ENCODE data around the gene TFAM. TPM values are rescaled to one million over a fixed set of nuclear protein-coding genes. Genes with fewer than 3 reads are reported as not detected.

Gene TFAM
- total RNA-seq (69.9 TPM), polyA plus RNA-seq (15.0 TPM)
- long read RNA-seq, donor 1, partial matches to known transcripts, result 0 of 1 reads
- long read RNA-seq, donor 1, other reads (novel, unspliced or antisense), result 0 of 1 reads
- long read RNA-seq, donor 2, result 0 reads
- long read RNA-seq, donor 3, full-length matches to known transcripts, result 26 of 133 reads
- long read RNA-seq, donor 3, partial matches to known transcripts, result 107 of 133 reads
- long read RNA-seq, donor 3, other reads (novel, unspliced or antisense), result 0 of 133 reads
- long read RNA-seq, donor 4, full-length matches to known transcripts, result 2 of 36 reads
- long read RNA-seq, donor 4, partial matches to known transcripts, result 34 of 36 reads
- long read RNA-seq, donor 4, other reads (novel, unspliced or antisense), result 0 of 36 reads
- long read RNA-seq, donor 5, full-length matches to known transcripts, result 26 of 93 reads
- long read RNA-seq, donor 5, partial matches to known transcripts, result 67 of 93 reads
- long read RNA-seq, donor 5, other reads (novel, unspliced or antisense), result 0 of 93 reads
- long read RNA-seq, donor 6, full-length matches to known transcripts, result 7 of 31 reads
- long read RNA-seq, donor 6, partial matches to known transcripts, result 24 of 31 reads
- long read RNA-seq, donor 6, other reads (novel, unspliced or antisense), result 0 of 31 reads
- long read RNA-seq, donor 7, full-length matches to known transcripts, result 23 of 43 reads
- long read RNA-seq, donor 7, partial matches to known transcripts, result 20 of 43 reads
- long read RNA-seq, donor 7, other reads (novel, unspliced or antisense), result 0 of 43 reads
- long read RNA-seq, donor 8, full-length matches to known transcripts, result 7 of 39 reads
- long read RNA-seq, donor 8, partial matches to known transcripts, result 32 of 39 reads
- long read RNA-seq, donor 8, other reads (novel, unspliced or antisense), result 0 of 39 reads
- long read RNA-seq, donor 9, full-length matches to known transcripts, result 8 of 40 reads
- long read RNA-seq, donor 9, partial matches to known transcripts, result 32 of 40 reads
- long read RNA-seq, donor 9, other reads (novel, unspliced or antisense), result 0 of 40 reads
- long read RNA-seq, donor 10, full-length matches to known transcripts, result 5 of 28 reads
- long read RNA-seq, donor 10, partial matches to known transcripts, result 23 of 28 reads
- long read RNA-seq, donor 10, other reads (novel, unspliced or antisense), result 0 of 28 reads

DNA sequence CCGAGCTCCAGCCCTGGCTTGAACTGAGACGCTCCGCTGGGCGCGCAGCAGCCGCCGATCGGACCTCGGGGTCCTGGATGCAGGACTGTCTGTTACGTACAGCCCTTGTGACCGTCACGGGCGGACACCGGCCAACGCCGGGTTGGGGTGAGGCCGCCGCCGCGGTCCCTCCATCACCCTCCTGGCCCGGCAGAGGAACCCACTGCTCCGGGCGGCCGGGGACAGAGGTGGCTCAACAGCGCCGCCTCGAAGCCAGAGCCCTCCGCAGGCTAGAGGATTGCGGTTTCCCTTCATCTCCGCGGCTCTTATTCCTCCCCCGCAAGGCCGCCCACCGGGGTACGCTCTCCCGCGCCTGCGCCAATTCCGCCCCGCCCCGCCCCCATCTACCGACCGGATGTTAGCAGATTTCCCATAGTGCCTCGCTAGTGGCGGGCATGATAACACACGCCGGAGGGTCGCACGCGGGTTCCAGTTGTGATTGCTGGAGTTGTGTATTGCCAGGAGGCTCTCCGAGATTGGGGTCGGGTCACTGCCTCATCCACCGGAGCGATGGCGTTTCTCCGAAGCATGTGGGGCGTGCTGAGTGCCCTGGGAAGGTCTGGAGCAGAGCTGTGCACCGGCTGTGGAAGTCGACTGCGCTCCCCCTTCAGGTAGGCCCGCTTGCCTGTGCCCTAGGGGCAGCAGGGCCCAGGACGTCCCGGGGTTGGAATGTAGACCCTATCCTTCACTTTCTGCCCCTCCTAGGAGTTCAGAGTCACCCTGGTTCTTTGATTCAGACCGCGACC lies at the start of gene TFAM:
TFAM (plus strand) TSS at position 412 of the 785 bp plus-strand sequence; CDS start at position 550, 138 bp downstream.
- Histone ChIP-seq H3K36me3 (ENCODE audit: control insufficient read depth in 2 of 2, insufficient read depth in 2 of 2, low read length in 1 of 2) (peaks cover 7 to 27% of the 10 kb centered on the region in 2 donors), H3K9me3 (ENCODE audit: control insufficient read depth in 2 of 2, insufficient read depth in 1 of 2, low read length in 1 of 2) (no peaks in the 10 kb centered on the region), H3K4me1 (ENCODE audit: control insufficient read depth in 2 of 2, insufficient read depth in 2 of 2, low read length in 2 of 2) (peaks cover 14 to 17% of the 10 kb centered on the region in 2 donors), H3K4me3 (ENCODE audit: low read length in 2 of 2) (peak within 1 kb of the TSS; percentile 75 to 91), H3K27ac (ENCODE audit: low read depth in 1 of 2, low read length in 1 of 2) (peak within 1 kb of the TSS; percentile 69 to 89), H3K27me3 (ENCODE audit: control insufficient read depth in 2 of 2, insufficient read depth in 1 of 2, low read length in 1 of 2) (no peaks in the 10 kb centered on the region)
- DNase-seq (ENCODE audit: low read depth in 6 of 9, low spot score in 9 of 9), result peak; percentile 61 to 95 (median 90)
- WGBS, result under 1% methylated on average over 65 of the region's 65 CpGs

DNA sequence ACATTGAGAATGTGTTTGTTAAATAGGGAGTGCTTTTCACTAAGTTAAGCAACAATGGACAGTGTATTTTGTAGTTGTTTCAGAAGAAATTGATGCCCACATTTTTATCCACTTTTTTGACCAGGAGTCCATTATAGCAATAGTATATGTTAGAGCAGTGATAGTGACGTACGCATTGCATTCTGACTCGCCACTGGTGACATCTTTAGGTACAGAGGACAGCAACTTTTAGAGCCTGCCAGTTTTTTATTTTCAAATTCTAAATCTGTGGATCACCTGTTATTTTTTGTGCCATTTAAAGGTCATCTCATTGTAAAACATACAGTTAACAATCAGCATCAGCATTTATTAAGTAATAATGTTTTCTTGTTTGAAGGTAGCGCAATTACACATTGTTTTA lies 49.0 kb upstream of the TFAM start:
- no peak overlapping the region for H3K27ac ChIP-seq (ENCODE audit: low read depth in 1 of 2, low read length in 1 of 2)
- peaks cover 0 to 6% of the 10 kb centered on the region in 2 donors for H3K27me3 ChIP-seq (ENCODE audit: control insufficient read depth in 2 of 2, insufficient read depth in 1 of 2, low read length in 1 of 2)
- peak overlapping the region in 1 of 2 donors; percentile 73 for H3K4me3 ChIP-seq (ENCODE audit: low read length in 2 of 2)
- no peaks in the 10 kb centered on the region for H3K36me3 ChIP-seq (ENCODE audit: control insufficient read depth in 2 of 2, insufficient read depth in 2 of 2, low read length in 1 of 2)
- H3K9me3 ChIP-seq (ENCODE audit: control insufficient read depth in 2 of 2, insufficient read depth in 1 of 2, low read length in 1 of 2), result peaks cover 0 to 1% of the 10 kb centered on the region in 2 donors
- DNase-seq (ENCODE audit: low read depth in 6 of 9, low spot score in 9 of 9), result no peak
- H3K4me1 ChIP-seq (ENCODE audit: control insufficient read depth in 2 of 2, insufficient read depth in 2 of 2, low read length in 2 of 2), result peaks cover 0 to 11% of the 10 kb centered on the region in 2 donors
- 97% methylated on average over 4 of the region's 4 CpGs for WGBS

DNA sequence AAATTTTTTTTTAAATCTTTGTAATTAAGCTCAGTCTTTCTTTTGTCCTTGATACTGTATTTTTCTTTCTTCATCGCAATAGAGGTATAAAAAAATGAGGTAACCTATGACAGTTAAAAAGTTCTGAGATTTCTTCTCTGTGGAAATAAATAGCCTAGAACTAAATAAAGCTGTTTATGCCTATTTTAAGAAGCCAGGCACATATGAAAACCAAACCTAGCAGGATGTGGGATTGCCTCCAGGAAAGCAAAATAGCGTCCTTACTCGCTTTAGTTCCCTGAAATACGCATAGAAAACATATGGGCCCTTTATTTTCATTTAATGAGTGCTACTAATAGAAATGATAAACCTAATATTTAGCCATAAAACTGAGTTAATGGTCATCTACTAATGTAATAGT lies 43.8 kb upstream of the TFAM start:
- H3K27me3 ChIP-seq (ENCODE audit: control insufficient read depth in 2 of 2, insufficient read depth in 1 of 2, low read length in 1 of 2), result no peaks in the 10 kb centered on the region
- 69% methylated on average over 4 of the region's 4 CpGs for WGBS
- H3K4me3 ChIP-seq (ENCODE audit: low read length in 2 of 2), result no peak overlapping the region
- H3K4me1 ChIP-seq (ENCODE audit: control insufficient read depth in 2 of 2, insufficient read depth in 2 of 2, low read length in 2 of 2), result no peaks in the 10 kb centered on the region
- DNase-seq (ENCODE audit: low read depth in 6 of 9, low spot score in 9 of 9), result no peak
- H3K9me3 ChIP-seq (ENCODE audit: control insufficient read depth in 2 of 2, insufficient read depth in 1 of 2, low read length in 1 of 2), result no peaks in the 10 kb centered on the region
- no peak overlapping the region for H3K27ac ChIP-seq (ENCODE audit: low read depth in 1 of 2, low read length in 1 of 2)
- no peaks in the 10 kb centered on the region for H3K36me3 ChIP-seq (ENCODE audit: control insufficient read depth in 2 of 2, insufficient read depth in 2 of 2, low read length in 1 of 2)

DNA sequence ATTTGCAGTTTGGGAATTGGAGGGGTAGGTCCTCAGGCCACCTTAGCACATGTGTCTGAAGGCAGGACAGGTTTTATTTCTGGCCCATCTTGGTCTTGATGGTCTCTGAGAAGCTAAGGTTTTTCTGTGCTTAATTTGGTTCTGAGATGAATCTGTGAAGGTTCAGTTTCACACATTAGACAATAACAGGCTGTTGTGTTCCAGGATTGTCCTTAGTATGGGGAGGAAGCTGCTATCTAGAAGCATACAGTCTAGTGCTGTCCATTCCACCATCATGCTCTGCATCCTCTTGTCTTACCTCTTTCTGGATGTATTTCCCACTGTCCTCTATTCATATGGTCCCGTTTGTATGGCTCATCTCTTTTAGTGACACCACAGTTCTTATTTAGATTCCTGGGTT lies 43.3 kb upstream of the TFAM start:
- H3K4me1 ChIP-seq (ENCODE audit: control insufficient read depth in 2 of 2, insufficient read depth in 2 of 2, low read length in 2 of 2), result no peaks in the 10 kb centered on the region
- H3K9me3 ChIP-seq (ENCODE audit: control insufficient read depth in 2 of 2, insufficient read depth in 1 of 2, low read length in 1 of 2), result no peaks in the 10 kb centered on the region
- 100% methylated on average over 1 of the region's 1 CpG for WGBS
- H3K27me3 ChIP-seq (ENCODE audit: control insufficient read depth in 2 of 2, insufficient read depth in 1 of 2, low read length in 1 of 2), result no peaks in the 10 kb centered on the region
- no peaks in the 10 kb centered on the region for H3K36me3 ChIP-seq (ENCODE audit: control insufficient read depth in 2 of 2, insufficient read depth in 2 of 2, low read length in 1 of 2)
- DNase-seq (ENCODE audit: low read depth in 6 of 9, low spot score in 9 of 9), result no peak
- H3K27ac ChIP-seq (ENCODE audit: low read depth in 1 of 2, low read length in 1 of 2), result no peak overlapping the region
- no peak overlapping the region for H3K4me3 ChIP-seq (ENCODE audit: low read length in 2 of 2)

DNA sequence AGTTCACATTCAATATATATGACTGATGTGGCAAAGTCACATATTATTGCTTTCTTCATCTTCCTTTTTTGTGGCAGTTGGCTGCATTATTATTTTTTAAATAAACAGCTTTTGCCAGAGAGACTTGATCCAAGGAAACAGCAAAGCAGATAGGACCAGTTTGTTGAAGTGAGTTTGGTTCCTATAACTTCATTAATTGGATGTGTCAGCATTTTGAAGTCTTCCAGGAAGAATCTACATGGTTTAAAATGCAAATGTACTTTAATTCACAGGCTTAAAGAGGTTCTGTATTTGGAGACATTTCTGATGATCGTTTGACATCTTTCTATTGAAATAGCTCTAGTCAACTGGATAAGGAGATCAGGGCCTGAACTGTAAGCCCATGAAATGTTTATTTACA lies 37.2 kb upstream of the TFAM start:
- Histone ChIP-seq H3K4me1 (ENCODE audit: control insufficient read depth in 2 of 2, insufficient read depth in 2 of 2, low read length in 2 of 2) (no peaks in the 10 kb centered on the region), H3K9me3 (ENCODE audit: control insufficient read depth in 2 of 2, insufficient read depth in 1 of 2, low read length in 1 of 2) (no peaks in the 10 kb centered on the region), H3K27me3 (ENCODE audit: control insufficient read depth in 2 of 2, insufficient read depth in 1 of 2, low read length in 1 of 2) (no peaks in the 10 kb centered on the region), H3K36me3 (ENCODE audit: control insufficient read depth in 2 of 2, insufficient read depth in 2 of 2, low read length in 1 of 2) (no peaks in the 10 kb centered on the region), H3K4me3 (ENCODE audit: low read length in 2 of 2) (no peak overlapping the region), H3K27ac (ENCODE audit: low read depth in 1 of 2, low read length in 1 of 2) (no peak overlapping the region)
- DNase-seq (ENCODE audit: low read depth in 6 of 9, low spot score in 9 of 9), result no peak
- 87% methylated on average over 1 of the region's 1 CpG for WGBS

DNA sequence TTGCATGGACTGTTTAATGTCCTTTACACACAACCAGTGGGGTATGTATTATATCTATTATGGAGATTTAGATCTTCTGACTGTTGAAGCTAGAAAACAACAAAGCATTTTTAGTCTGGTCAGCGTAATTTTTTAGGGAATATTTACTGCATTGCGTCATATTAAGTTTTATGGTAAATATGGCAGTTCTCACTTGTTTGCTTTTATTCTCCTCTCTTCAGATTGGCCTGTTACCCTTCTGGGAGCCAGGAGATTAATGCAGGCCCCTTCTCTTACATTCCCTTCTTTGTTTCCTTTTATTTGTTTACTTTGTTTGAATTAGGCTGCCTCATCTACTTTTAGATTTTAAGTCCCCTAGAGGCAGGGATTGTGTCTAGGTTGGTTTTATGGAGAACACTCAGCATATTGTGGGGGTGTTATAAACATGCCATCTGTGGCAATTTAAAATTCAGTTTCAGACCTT lies 36.6 kb upstream of the TFAM start:
- Histone ChIP-seq H3K4me1 (ENCODE audit: control insufficient read depth in 2 of 2, insufficient read depth in 2 of 2, low read length in 2 of 2) (no peaks in the 10 kb centered on the region), H3K9me3 (ENCODE audit: control insufficient read depth in 2 of 2, insufficient read depth in 1 of 2, low read length in 1 of 2) (no peaks in the 10 kb centered on the region), H3K36me3 (ENCODE audit: control insufficient read depth in 2 of 2, insufficient read depth in 2 of 2, low read length in 1 of 2) (no peaks in the 10 kb centered on the region), H3K27ac (ENCODE audit: low read depth in 1 of 2, low read length in 1 of 2) (no peak overlapping the region), H3K4me3 (ENCODE audit: low read length in 2 of 2) (no peak overlapping the region), H3K27me3 (ENCODE audit: control insufficient read depth in 2 of 2, insufficient read depth in 1 of 2, low read length in 1 of 2) (no peaks in the 10 kb centered on the region)
- 97% methylated on average over 2 of the region's 2 CpGs for WGBS
- no peak for DNase-seq (ENCODE audit: low read depth in 6 of 9, low spot score in 9 of 9)

DNA sequence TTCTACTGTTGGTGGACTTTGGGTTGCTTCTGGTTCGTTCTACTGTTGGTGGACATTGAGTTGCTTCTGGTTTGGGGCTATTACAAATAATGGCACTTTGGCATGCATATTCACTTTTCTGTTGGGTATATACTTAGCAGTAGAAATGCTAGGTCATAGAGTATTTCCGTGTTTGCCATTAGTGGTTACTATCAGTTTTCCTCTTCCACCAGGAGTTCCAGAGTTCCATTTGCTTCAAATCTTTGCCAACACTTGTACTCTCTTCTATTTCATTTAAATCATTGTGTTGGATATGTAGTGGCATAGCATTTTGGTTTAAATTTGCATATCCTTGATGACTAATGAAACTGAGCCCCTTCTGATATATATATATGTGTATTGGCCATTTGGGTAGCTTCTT lies 35.2 kb upstream of the TFAM start:
- 98% methylated on average over 2 of the region's 2 CpGs for WGBS
- no peaks in the 10 kb centered on the region for H3K4me1 ChIP-seq (ENCODE audit: control insufficient read depth in 2 of 2, insufficient read depth in 2 of 2, low read length in 2 of 2)
- no peaks in the 10 kb centered on the region for H3K36me3 ChIP-seq (ENCODE audit: control insufficient read depth in 2 of 2, insufficient read depth in 2 of 2, low read length in 1 of 2)
- H3K4me3 ChIP-seq (ENCODE audit: low read length in 2 of 2), result no peak overlapping the region
- no peaks in the 10 kb centered on the region for H3K9me3 ChIP-seq (ENCODE audit: control insufficient read depth in 2 of 2, insufficient read depth in 1 of 2, low read length in 1 of 2)
- H3K27ac ChIP-seq (ENCODE audit: low read depth in 1 of 2, low read length in 1 of 2), result no peak overlapping the region
- no peak for DNase-seq (ENCODE audit: low read depth in 6 of 9, low spot score in 9 of 9)
- H3K27me3 ChIP-seq (ENCODE audit: control insufficient read depth in 2 of 2, insufficient read depth in 1 of 2, low read length in 1 of 2), result no peaks in the 10 kb centered on the region

DNA sequence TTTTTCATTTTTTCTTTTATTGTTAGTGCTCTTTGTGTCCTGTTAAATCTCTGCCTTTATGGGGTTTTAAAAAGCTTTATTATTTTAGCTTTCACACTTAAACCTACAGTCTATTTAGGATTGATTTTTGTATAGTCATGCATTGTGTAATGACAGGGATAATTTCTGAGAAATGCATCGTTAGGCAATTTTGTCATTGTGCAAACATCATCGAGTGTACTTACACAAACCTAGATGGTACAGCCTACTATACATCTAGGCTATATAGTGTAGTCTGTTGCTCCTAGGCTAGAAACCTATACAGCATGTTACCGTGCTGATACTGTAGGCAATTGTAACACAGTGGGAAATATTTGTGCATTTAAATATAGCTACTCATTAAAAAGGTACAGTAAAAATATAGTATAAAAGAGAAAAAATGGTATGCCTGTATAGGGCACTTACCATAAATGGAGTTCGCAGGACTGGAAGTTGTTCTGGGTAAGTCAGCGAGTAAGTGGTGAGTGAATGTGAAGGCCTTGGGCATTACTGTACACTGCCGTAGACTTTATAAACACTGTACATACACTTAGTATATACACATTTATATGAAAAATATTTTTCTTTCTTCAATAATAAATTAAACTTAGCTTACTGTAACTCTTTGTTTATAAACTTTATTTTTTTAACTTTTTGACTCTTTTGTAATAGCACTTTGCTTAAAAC lies 34.4 kb upstream of the TFAM start:
- DNase-seq (ENCODE audit: low read depth in 6 of 9, low spot score in 9 of 9), result no peak
- WGBS, result 95% methylated on average over 6 of the region's 6 CpGs
- H3K4me3 ChIP-seq (ENCODE audit: low read length in 2 of 2), result no peak overlapping the region
- no peak overlapping the region for H3K27ac ChIP-seq (ENCODE audit: low read depth in 1 of 2, low read length in 1 of 2)
- H3K4me1 ChIP-seq (ENCODE audit: control insufficient read depth in 2 of 2, insufficient read depth in 2 of 2, low read length in 2 of 2), result no peaks in the 10 kb centered on the region
- H3K36me3 ChIP-seq (ENCODE audit: control insufficient read depth in 2 of 2, insufficient read depth in 2 of 2, low read length in 1 of 2), result no peaks in the 10 kb centered on the region
- no peaks in the 10 kb centered on the region for H3K9me3 ChIP-seq (ENCODE audit: control insufficient read depth in 2 of 2, insufficient read depth in 1 of 2, low read length in 1 of 2)
- H3K27me3 ChIP-seq (ENCODE audit: control insufficient read depth in 2 of 2, insufficient read depth in 1 of 2, low read length in 1 of 2), result no peaks in the 10 kb centered on the region
